ENCODE results near the gene OR10A3. TPM values are rescaled to one million over a fixed set of nuclear protein-coding genes. Genes with fewer than 3 reads are reported as not detected.

Gene OR10A3
- total and polyA plus RNA-seq, 2 of the 8 experiments (the other 6 are each of a cell fraction or from before 2014, with no cell fraction given), result not detected

GRCh38 chr11:7944123-7944522, 2.6 kb upstream of the OR10A3 start:
- H3K23me2 ChIP-seq (ENCODE audit: low read depth, low read length), result no peaks in the 10 kb centered on the region
- H2BK5ac ChIP-seq (ENCODE audit: low read depth, low read length), result no peak overlapping the region
- no peak overlapping the region for H4K5ac ChIP-seq (ENCODE audit: insufficient read length, low read depth, low read length)
- FAIRE-seq (no peak), DNase-seq (ENCODE audit: low read depth in 1 of 2, low spot score in 2 of 2) (no peak)
- no peak overlapping the region for H4K8ac ChIP-seq (ENCODE audit: extremely low read depth, insufficient read depth, low read length)
- H3K18ac ChIP-seq (ENCODE audit: extremely low read depth, low read length), result no peak overlapping the region
- no peaks in the 10 kb centered on the region for H3K9me3 ChIP-seq (ENCODE audit: insufficient read depth in 2 of 2, low read depth in 1 of 2, low read length in 1 of 2)
- CTCF ChIA-PET (ENCODE audit: partially characterized antibody), result no interaction called here
- no peak overlapping the region for H3K27ac ChIP-seq (ENCODE audit: low read depth, low read length)
- H2AK5ac ChIP-seq (ENCODE audit: low read depth, low read length), result no peak overlapping the region
- H3K4me2 ChIP-seq (ENCODE audit: insufficient read depth in 1 of 2, low read depth in 2 of 2, low read length in 2 of 2), result no peak overlapping the region
- H3K4me1 ChIP-seq (replicated peaks in 1 of 4; ENCODE audit: control insufficient read depth in 3 of 4, insufficient read depth in 4 of 4, low read length in 3 of 4), result no peaks in the 10 kb centered on the region
- no peaks in the 10 kb centered on the region for H3K36me3 ChIP-seq (ENCODE audit: control insufficient read depth in 2 of 4, insufficient read depth in 4 of 4, low read length in 3 of 4)
- no peaks in the 10 kb centered on the region for H3K27me3 ChIP-seq (replicated peaks in 1 of 4; ENCODE audit: control insufficient read depth in 3 of 4, extremely low read depth in 1 of 4, insufficient read depth in 3 of 4, low read length in 3 of 4)
- POLR2A ChIA-PET (ENCODE audit: partially characterized antibody), result interaction anchor here (1.0 to 1.2 kb wide), 2 partner anchors 26 to 39 kb away, joined by 3 read pairs; no protein-coding TSS in a partner anchor
- no peak overlapping the region for H3K9ac ChIP-seq (replicated peaks in 1 of 4; ENCODE audit: extremely low read depth in 1 of 4, low read depth in 3 of 4, low read length in 3 of 4)
- no peak overlapping the region for H3K4ac ChIP-seq (replicated peaks; ENCODE audit: insufficient read length, low read depth, low read length)
- no peak overlapping the region for H4K91ac ChIP-seq (replicated peaks; ENCODE audit: insufficient read length, low read length)
- H3K23ac ChIP-seq (ENCODE audit: insufficient read length), result no peak overlapping the region
- H2BK12ac ChIP-seq (ENCODE audit: low read depth, low read length), result no peak overlapping the region
- WGBS, 2 experiments (ENCODE audit: extremely low coverage in 1 of 2, insufficient coverage in 1 of 2, insufficient read length in 1 of 2, insufficient replicate concordance in 2 of 2, low coverage in 1 of 2, low lambda C conversion rate in 2 of 2, missing lambda C conversion rate in 1 of 2), result 90% methylated on average over 2 of the region's 2 CpGs; no CpG with 5 or more reads in 1 of the 2 experiments
- no peaks in the 10 kb centered on the region for H3K79me2 ChIP-seq (ENCODE audit: control insufficient read depth in 1 of 2, insufficient read depth in 2 of 2, low read length in 2 of 2)
- no peaks in the 10 kb centered on the region for H3K79me1 ChIP-seq (ENCODE audit: low read depth, low read length)
- no peak overlapping the region for H3K56ac ChIP-seq (replicated peaks; ENCODE audit: insufficient read length, low read depth, low read length)
- H2AFZ ChIP-seq (ENCODE audit: low read length), result no peak overlapping the region
- no peak overlapping the region for H2BK120ac ChIP-seq (replicated peaks; ENCODE audit: low read depth, low read length)
- H4K20me1 ChIP-seq (replicated peaks in 1 of 2; ENCODE audit: control insufficient read depth in 1 of 2, insufficient read depth in 2 of 2, low read length in 2 of 2), result no peaks in the 10 kb centered on the region
- H2BK15ac ChIP-seq (ENCODE audit: low read length), result no peak overlapping the region
- H2BK20ac ChIP-seq (ENCODE audit: low read length), result no peak overlapping the region
- H3K4me3 ChIP-seq (ENCODE audit: extremely low read depth in 1 of 4, insufficient read depth in 2 of 4, low read depth in 3 of 4, low read length in 4 of 4), result no peak overlapping the region
- H3K14ac ChIP-seq (ENCODE audit: insufficient read length), result no peak overlapping the region
- TF ChIP-seq RFX5 (IDR thresholded peaks at IDR 0.05; ENCODE audit: borderline replicate concordance, low read depth, low read length) (no peak), CTBP2 (IDR thresholded peaks at IDR 0.05; ENCODE audit: borderline replicate concordance, insufficient read depth, insufficient read length, low read length) (no peak), MAFK (IDR thresholded peaks at IDR 0.05; ENCODE audit: low read depth, low read length) (no peak), CHD1 (IDR thresholded peaks at IDR 0.05; ENCODE audit: low read depth, low read length) (no peak), POU5F1 (IDR thresholded peaks at IDR 0.05; ENCODE audit: low read depth, low read length) (no peak), TEAD4 (IDR thresholded peaks at IDR 0.05; ENCODE audit: low read depth, low read length) (no peak), KDM5A (IDR thresholded peaks at IDR 0.05; ENCODE audit: low read length) (no peak), E2F6 (IDR thresholded peaks at IDR 0.05) (no peak), CREB1 (IDR thresholded peaks at IDR 0.05) (no peak), HDAC2 (IDR thresholded peaks at IDR 0.05; ENCODE audit: borderline replicate concordance in 1 of 2, low read depth in 2 of 2, low read length in 2 of 2) (no peak), POLR2A (IDR thresholded peaks at IDR 0.05; ENCODE audit: control extremely low read depth in 1 of 2, low read depth in 2 of 2, low read length in 2 of 2) (no peak), EP300 (IDR thresholded peaks at IDR 0.05; ENCODE audit: borderline replicate concordance in 1 of 2, low read depth in 2 of 2, low read length in 2 of 2) (no peak), YY1 (IDR thresholded peaks at IDR 0.05; ENCODE audit: low read depth, low read length) (no peak), SIX5 (IDR thresholded peaks at IDR 0.05; ENCODE audit: low read depth, low read length) (no peak), SP4 (IDR thresholded peaks at IDR 0.05; ENCODE audit: low read length) (no peak)

All from H1 (cell line).